GM21423 (cell line): ENCODE results near the gene CFAP210.

Source experiments
- ATAC-seq: cut with Tn5 transposase; IDR thresholded peaks from one replicate; pipeline ENCODE4 v1.9.1; 2021; ENCODE audit warnings: mild to moderate bottlenecking, moderate library complexity; ENCODE audit not compliant: unreplicated experiment

CFAP210 gene, protein sequence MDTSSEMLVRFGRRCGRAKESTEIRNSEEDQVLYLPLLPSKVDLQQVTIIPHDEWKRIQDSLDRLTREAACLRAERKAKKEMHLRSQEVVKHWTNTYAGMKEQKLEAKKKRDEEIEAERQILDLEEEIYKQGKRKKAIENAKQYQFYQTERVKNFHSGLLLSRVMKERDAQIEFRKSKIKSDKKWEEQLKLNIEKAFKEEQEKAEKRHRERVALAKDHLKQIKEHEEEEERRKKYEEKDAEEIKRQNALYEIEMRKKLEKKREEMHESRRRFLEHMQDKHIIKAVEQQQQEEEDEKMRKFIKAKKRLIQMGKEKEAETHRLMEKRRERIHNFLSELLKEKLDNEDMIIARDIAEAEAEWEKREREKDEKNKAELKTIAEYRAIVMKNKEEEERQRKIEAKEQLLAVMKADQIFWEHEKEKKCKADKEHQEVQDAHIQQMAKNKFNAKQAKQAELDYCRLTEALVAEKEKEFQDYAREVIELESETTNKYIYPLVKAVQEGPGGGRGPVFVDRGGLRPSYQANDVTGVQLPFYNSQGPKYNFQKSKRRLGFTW

DNA sequence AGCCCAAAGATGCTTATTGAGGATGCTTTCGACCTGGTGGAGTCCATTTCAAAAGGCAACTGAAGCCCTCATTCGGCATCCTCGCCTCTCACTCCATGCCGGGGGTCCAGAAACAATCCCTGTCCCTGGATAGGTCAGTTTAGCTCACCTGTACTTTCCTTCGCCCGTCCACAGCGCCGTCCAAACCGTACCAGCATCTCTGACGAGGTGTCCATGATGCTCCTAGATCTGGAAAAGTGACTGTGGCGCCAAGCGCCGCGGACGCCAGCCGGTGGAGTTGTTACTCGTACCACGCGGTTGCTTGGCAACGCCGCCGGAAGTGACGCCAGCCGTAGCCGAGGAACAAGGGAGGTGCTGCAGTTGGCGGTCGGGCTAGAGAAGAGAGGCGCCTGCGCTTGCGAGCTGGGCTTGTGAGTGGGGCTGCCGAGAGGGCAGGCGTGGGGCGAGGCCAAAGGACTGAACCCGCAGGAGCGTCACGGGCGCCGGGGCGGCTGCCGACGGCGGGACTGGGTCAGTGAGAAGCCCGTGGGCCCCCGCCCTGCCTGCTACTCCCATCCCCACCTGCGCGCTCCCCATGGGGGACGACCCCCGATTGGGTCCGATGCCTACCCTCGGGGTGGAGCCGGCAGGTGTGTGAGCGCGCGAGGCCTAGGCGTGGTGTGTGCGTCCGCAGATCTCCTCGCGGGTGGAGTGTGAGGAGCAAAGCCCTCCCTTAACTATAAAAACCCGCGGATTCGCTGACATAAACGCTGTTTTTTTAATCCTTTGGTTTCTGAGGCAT is at the start of gene CFAP210, which contains the start of gene PHOSPHO2:
CFAP210 (minus strand) TSS at position 293 of the 781 bp plus-strand sequence; CDS start at position 215, 78 bp downstream.
PHOSPHO2 (plus strand) TSS at position 357 of the 781 bp plus-strand sequence. CDS start 6,503 bp downstream, outside the sequence.
- ATAC-seq: peak; percentile 99

- no peak for ATAC-seq
Measured at GRCh38 chr2:169743549-169743948, 49.3 kb upstream of the CFAP210 start.

DNA sequence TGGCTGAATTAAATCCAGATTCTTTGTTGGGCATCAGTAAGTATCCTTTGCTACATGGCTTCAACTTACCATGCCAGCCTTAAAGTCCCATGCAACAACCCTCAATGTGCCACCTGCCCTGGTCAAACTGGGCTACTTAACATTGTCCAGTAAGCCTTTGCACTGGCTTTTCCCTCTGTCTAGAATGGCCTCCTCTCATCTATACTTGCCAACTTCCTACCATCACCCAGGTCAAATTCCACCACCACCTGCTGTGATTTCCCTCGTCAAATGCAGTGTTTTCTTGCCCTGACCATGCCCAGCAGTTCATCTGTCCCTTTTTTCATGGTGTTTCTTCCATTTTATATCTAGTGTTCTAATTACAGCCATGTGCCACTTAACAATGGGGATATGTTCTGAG is 45.1 kb upstream of the CFAP210 start:
- no peak for ATAC-seq

- no peak for ATAC-seq
Measured at GRCh38 chr2:169738566-169739229, 44.5 kb upstream of the CFAP210 start.

DNA sequence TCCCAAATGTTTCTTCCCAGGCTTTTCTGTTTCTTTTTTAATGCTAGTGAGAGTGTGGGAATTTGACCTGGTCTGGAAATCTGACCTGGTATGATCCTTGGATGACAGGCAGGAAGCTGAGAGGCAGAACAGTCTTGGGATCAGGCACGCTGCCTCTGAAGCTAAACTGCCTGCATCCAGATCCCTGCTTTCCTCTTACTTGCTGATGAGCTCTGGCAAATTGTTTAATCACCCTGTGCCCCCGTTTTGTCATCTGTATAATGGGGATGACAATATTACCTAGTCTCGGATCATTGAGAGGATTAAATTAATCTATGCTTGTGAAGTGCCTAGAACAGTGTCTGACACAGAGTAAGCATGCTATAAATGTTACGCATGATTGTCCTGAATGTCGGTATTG is 42.7 kb upstream of the CFAP210 start:
- no peak for ATAC-seq

DNA sequence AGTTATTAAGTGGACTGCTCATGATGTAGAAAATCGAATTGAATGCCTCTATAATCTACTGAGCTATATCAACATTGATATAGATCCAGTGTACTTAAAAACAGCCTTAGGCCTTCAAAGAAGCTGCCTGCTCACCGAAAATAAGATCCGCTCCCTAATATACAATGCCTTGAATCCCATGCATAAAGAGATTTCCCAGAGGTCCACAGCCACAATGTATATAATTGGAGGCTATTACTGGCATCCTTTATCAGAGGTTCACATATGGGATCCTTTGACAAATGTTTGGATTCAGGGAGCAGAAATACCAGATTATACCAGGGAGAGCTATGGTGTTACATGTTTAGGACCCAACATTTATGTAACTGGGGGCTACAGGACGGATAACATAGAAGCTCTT is 41.4 kb upstream of the CFAP210 start:
- no peak for ATAC-seq

DNA sequence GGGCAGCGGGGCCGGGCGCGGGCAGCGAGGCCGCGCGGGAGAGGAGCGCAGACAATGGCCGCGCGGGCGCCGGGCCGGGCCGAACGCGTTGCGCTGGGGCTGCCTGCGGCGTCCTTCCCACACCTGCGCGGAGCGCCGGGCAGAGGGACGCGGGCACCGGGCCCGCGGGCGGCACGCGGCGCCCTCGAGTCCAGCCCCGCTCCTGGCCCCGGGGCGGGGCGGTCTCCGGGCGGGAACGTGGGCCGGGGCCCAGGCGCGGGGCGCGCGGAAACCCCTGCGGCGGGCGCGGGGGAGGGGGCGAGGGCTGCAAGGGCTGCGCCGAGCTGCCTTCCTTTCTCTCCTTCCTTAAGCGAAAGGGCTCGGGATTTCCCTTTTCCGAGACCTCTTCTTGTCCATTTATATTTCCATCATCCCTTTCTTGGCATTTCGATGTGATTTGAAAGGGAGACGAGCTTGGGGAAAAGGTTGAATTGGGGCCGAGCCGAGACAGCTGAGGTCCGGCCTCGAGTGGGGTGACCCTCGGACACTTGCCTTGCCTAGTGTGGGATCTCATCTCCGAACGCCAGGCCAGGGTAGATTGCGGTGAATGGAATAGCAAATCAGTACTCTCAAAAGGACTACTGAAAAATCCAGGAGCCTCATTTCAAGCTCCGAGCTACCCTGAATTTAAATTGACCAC is 40.1 kb upstream of the CFAP210 start:
- peak; percentile 34 for ATAC-seq

DNA sequence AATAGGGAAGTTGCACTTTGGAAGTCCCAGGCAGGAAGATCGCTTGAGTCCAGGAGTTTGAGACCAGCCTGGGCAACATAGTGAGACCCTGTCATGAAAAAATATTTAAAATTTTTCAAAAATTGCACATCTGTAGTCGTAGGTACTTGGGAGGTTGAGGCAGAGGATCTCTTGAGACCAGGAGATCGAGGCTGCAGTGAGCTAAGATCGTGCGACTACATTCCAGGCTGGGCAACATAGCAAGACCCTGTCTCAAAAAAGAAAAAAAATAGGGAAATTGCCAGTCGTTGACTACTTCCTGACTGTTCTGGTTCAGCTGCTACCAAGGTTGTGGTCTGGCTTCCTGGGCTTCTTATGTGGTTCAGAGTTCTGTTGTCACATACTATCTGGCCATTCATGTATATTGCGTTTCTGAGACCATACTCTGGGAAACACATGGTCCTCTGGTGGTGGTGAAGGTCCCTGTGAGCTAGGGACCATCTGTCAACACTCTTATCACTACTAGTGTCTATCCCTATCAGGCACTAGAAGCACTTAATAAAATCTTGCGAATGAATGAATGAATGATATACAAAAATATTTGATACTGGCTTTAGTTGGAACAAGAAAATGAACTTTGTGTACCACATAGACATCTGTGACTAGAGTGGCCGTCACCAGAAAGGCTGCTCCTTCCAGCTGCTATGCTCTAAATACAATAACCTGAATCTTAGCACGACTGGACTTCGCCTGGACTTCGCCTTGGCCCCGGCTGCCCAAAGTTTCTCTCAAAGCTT is 38.6 kb upstream of the CFAP210 start:
- no peak for ATAC-seq

DNA sequence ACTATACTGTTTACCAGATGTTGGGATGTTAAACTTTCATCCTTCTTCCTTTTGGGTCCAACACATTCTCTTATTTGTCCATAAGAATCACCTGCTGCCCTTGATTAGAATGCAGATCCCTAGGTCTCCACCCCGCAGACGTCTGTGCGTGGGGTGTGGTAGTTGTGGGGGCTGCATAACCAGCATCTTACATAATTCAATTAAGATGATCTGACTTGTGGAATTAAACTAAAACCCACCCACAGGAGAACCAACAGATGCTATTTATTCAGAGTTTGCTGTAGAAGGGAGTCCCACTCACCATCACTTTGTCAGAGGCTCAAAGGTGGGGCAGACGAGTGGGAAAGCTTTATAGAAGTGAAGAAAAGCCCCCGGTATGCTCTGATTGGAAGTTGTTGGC is 37.9 kb upstream of the CFAP210 start:
- ATAC-seq: no peak

GRCh38 chr2:169729274-169729605 is 35.0 kb upstream of the CFAP210 start:
- no peak for ATAC-seq

DNA sequence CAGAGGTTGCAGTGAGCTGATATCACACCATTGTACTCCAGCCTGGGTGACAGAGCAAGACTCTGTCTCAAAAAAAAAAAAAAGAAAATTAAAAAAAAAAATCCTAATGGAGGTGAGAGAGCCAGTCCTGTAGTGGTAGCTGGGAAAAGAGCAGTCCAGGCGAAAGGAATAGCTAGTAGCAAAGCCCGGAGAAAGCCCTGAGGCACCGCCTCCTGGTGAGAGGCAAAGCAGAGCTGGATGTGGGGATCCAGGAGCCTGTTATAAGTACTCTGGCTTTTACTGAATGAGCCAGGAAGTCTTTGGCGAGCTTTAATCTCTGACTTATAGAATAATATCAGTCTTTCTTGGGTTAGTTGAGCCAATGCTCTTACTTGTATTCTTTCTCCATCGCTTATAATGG is 32.9 kb upstream of the CFAP210 start:
- ATAC-seq: no peak

- no peak for ATAC-seq
Measured at GRCh38 chr2:169721016-169721415, 26.8 kb upstream of the CFAP210 start.

DNA sequence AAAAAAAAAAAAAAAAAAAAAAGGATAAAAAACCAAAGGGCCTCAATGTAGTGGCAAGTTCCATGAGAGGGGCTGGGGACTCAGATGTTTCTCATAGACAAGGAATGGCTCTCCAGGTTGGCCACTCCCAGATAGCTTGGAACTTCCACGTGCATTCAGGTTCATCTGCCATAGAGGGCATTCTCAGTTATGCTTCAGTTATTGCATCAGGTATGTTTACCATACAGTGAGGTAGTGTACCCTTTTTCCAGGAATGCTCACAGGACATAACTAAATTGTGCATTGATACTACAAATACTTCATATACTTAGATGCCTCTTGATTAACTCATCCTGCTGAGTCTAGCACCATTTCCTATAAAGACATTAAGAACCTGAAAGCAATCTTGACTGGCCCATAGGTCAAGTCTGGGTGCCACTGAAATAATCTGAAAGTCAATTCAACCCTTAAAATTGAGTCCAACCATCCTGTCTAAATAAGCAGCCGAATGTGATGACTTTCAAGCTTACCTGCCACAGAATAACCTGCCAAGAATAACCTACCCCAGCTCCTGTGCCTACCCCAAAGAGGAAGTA is 24.8 kb upstream of the CFAP210 start:
- ATAC-seq: no peak

DNA sequence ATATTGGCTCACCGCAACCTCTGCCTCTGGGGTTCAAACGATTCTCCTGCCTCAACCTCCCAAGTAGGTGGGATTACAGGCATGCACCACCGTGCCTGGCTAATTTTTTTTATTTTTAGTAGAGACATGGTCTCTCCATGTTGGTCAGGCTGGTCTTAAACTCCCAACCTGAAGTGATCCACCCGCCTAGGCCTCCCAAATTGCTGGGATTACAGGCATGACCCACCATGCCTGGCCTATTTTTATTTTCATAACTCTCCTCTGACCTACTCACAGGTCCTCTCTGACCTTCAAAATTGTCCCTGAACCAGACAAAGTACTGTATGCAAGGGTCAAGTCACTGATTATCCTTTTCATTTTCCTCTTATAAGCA is 23.5 kb upstream of the CFAP210 start:
- ATAC-seq: no peak

- no peak for ATAC-seq
Measured at GRCh38 chr2:169716938-169717690, 22.9 kb upstream of the CFAP210 start.

DNA sequence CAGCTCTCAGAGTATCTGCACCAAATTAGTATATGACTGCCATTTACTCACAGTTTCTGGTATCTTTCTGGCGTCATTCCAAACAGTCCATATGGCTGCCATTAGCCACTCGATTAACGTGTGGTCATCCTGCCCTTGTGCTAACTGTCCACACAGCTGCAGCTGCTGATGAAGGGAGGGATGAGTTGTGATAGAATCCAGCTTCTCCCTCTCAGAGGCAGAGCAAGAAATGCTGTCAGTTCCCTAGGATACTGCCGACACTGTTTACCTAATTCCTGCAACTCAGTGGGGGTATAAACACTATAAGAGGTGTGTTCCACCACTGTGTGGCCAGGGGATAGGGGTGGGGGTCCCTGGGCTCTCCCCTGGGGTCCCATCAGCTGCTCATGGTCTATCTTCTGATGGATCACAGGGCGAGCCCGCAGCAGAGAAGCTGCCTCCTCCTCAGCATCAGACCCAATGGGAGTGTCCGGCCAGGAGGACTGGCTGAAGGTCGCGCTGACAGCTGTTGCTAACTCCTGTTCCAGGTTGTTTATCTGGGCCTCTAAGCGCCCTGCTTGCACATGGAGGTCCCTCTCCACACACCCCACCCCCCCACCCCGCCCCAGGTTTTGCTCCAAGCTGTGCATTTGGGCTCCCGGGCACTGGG is 22.2 kb upstream of the CFAP210 start:
- ATAC-seq: no peak

DNA sequence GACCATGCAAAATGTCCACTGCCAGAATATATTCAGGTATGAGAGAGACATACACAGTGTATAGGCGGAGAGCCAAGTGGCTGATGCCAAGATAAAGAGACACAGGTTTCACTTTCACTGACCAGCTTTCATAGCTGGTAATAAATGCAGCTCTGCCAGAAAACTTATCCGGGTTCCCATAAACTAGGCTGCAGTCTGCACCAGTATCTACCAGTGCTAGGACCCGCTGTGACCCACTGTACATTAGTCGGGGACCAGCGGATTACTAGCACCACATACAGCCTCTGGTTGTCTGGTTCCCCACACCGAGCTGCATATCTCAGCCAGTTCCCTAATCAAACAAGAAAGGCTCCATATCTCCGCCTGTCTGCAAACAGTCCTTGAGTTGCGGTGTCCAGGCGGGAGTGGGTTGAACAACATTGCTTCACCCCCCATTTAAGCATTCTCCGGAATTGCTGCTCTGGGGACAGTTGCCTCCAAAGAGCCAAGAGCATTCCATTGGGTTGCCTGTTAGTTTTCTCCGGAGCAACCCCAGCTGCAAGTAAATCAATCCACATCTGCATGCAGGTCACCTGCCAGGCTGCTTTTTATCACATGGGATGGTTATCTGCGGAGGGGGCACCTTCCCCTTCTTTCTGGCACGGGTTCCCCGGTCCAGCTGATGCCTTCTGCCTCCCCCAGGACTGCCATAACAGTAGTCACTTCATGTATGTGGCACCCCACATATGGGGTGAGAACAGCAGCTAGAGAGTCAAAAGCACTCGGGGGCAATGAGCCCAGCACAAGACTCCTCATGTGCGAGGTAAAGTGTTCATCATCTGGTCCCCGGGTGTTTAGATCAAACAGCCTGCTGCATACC is 21.4 kb upstream of the CFAP210 start:
- ATAC-seq: no peak

DNA sequence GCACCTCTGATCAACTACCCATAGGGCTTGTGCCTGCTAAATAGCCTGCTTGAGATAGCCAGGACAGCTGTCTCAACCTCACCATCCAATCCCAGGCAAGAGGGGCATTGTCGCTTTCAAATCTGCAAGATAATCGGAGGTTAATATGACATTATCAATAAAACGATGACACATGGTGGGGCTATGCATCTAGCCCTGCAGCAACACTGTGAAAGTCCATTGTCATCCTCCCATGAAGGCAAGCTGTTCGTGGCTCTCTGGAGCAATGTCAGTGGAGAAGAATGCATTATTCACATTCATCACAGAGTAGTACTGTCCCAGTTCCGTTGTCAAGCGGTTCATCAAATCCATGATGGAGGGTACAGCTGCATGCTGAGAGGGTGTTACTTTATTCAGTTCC is 20.5 kb upstream of the CFAP210 start:
- no peak for ATAC-seq
